ENCODE results near the gene ITM2C. TPM values are rescaled to one million over a fixed set of nuclear protein-coding genes. Genes with fewer than 3 reads are reported as not detected.

The ITM2C gene
- total and polyA plus RNA-seq, 2 of the 8 experiments (the other 6 are each of a cell fraction or from before 2014, with no cell fraction given): 362 to 742 TPM

- DNase-seq (ENCODE audit: low read depth in 1 of 2, low spot score in 2 of 2) (no peak), FAIRE-seq (no peak)
Measured at GRCh38 chr2:230816735-230817134, 48.0 kb upstream of the ITM2C start.

More at GRCh38 chr2:230816735-230817134, 48.0 kb upstream of the ITM2C start:
- Histone ChIP-seq H3K27ac (ENCODE audit: low read depth, low read length) (no peak overlapping the region), H3K9me3 (ENCODE audit: insufficient read depth in 2 of 2, low read depth in 1 of 2, low read length in 1 of 2) (no peaks in the 10 kb centered on the region), H3K4me2 (ENCODE audit: insufficient read depth in 1 of 2, low read depth in 2 of 2, low read length in 2 of 2) (no peak overlapping the region), H3K4ac (replicated peaks; ENCODE audit: insufficient read length, low read depth, low read length) (no peak overlapping the region), H3K4me3 (ENCODE audit: extremely low read depth in 1 of 4, insufficient read depth in 2 of 4, low read depth in 3 of 4, low read length in 4 of 4) (no peak overlapping the region), H4K5ac (ENCODE audit: insufficient read length, low read depth, low read length) (no peak overlapping the region), H4K91ac (replicated peaks; ENCODE audit: insufficient read length, low read length) (no peak overlapping the region), H2BK15ac (ENCODE audit: low read length) (no peak overlapping the region), H3K79me2 (ENCODE audit: control insufficient read depth in 1 of 2, insufficient read depth in 2 of 2, low read length in 2 of 2) (no peaks in the 10 kb centered on the region), H4K8ac (ENCODE audit: extremely low read depth, insufficient read depth, low read length) (no peak overlapping the region), H3K79me1 (ENCODE audit: low read depth, low read length) (no peaks in the 10 kb centered on the region; the same call in 1 of the 2 replicates), H3K18ac (ENCODE audit: extremely low read depth, low read length) (no peak overlapping the region), H3K9ac (replicated peaks in 1 of 4; ENCODE audit: extremely low read depth in 1 of 4, low read depth in 3 of 4, low read length in 3 of 4) (no peak overlapping the region), H3K14ac (ENCODE audit: insufficient read length) (no peak overlapping the region), H3K4me1 (replicated peaks in 1 of 4; ENCODE audit: control insufficient read depth in 3 of 4, insufficient read depth in 4 of 4, low read length in 3 of 4) (peaks cover 0 to 6% (median 1%) of the 10 kb centered on the region in 4 experiments; a peak in 3 of 7 replicates), H3K36me3 (ENCODE audit: control insufficient read depth in 2 of 4, insufficient read depth in 4 of 4, low read length in 3 of 4) (peaks cover 0 to 23% (median 9%) of the 10 kb centered on the region in 4 experiments; a peak in 5 of 8 replicates), H3K56ac (replicated peaks; ENCODE audit: insufficient read length, low read depth, low read length) (no peak overlapping the region), H3K23ac (ENCODE audit: insufficient read length) (no peak overlapping the region), H2AK5ac (ENCODE audit: low read depth, low read length) (no peak overlapping the region), H2AFZ (ENCODE audit: low read length) (no peak overlapping the region), H2BK20ac (ENCODE audit: low read length) (no peak overlapping the region), H2BK5ac (ENCODE audit: low read depth, low read length) (no peak overlapping the region), H3K27me3 (replicated peaks in 1 of 4; ENCODE audit: control insufficient read depth in 3 of 4, extremely low read depth in 1 of 4, insufficient read depth in 3 of 4, low read length in 3 of 4) (no peaks in the 10 kb centered on the region), H2BK120ac (replicated peaks; ENCODE audit: low read depth, low read length) (no peak overlapping the region), H3K23me2 (ENCODE audit: low read depth, low read length) (no peaks in the 10 kb centered on the region), H2BK12ac (ENCODE audit: low read depth, low read length) (no peak overlapping the region), H4K20me1 (replicated peaks in 1 of 2; ENCODE audit: control insufficient read depth in 1 of 2, insufficient read depth in 2 of 2, low read length in 2 of 2) (peaks cover 0 to 3% of the 10 kb centered on the region in 2 experiments)
- CTCF ChIA-PET (ENCODE audit: partially characterized antibody): interaction anchor here (0.6 to 3.5 kb wide), 5 partner anchors 7 to 54 kb away, joined by 3 to 23 read pairs (median 3); no protein-coding TSS in a partner anchor
- TF ChIP-seq POU5F1 (IDR thresholded peaks at IDR 0.05; ENCODE audit: low read depth, low read length) (no peak), POLR2AphosphoS5 (IDR thresholded peaks at IDR 0.05; ENCODE audit: low read depth, low read length) (no peak), SUZ12 (IDR thresholded peaks at IDR 0.05; ENCODE audit: low read length) (no peak), KDM5A (IDR thresholded peaks at IDR 0.05; ENCODE audit: low read length) (no peak), BACH1 (IDR thresholded peaks at IDR 0.05; ENCODE audit: low read length) (no peak), RXRA (IDR thresholded peaks at IDR 0.05; ENCODE audit: insufficient read depth, low read depth, low read length) (no peak), SRF (IDR thresholded peaks at IDR 0.05; ENCODE audit: low read depth, low read length) (no peak), TEAD4 (IDR thresholded peaks at IDR 0.05; ENCODE audit: low read depth, low read length) (no peak)
- 91% methylated on average over 7 of the region's 7 CpGs; no CpG with 5 or more reads in 1 of the 2 experiments for WGBS, 2 experiments (ENCODE audit: extremely low coverage in 1 of 2, insufficient coverage in 1 of 2, insufficient read length in 1 of 2, insufficient replicate concordance in 2 of 2, low coverage in 1 of 2, low lambda C conversion rate in 2 of 2, missing lambda C conversion rate in 1 of 2)
- POLR2A ChIA-PET (ENCODE audit: partially characterized antibody): no interaction called here
